GM13977 (cell line): Measurements from ENCODE around the gene CFAP92.

Source experiments
- DNase-seq: peaks from one replicate; pipeline ENCODE4 v3.0.0; 2012; ENCODE audit warnings: low spot score
- CTCF ChIP-seq: IDR thresholded peaks from 2 replicates; pipeline ENCODE4 v1.5.1; 2012; ENCODE audit warnings: mild to moderate bottlenecking, control low read depth; ENCODE audit not compliant: insufficient read depth; ENCODE audit errors: extremely low read depth, missing control alignments
- in situ Hi-C: fragments of 300-500 bp; cut with MboI; formaldehyde crosslinking; loops from one replicate; pipeline ENCODE4 v1.12.0; 2022; ENCODE audit warnings: low sequenced_read_pairs, low pct_unique_long_range_greater_than_20kb, mixed read lengths, inconsistent platforms; ENCODE audit not compliant: unreplicated experiment

CFAP92 gene

GRCh38 chr3:129002573-129003569 lies 9.0 kb upstream of the CFAP92 start:
- in situ Hi-C loops = no loop called here
- DNase-seq = no peak
- no peak for TF ChIP-seq CTCF

- in situ Hi-C loops = no loop called here
- DNase-seq = no peak
- no peak for TF ChIP-seq CTCF
These were observed 8.1 kb upstream of the CFAP92 start for GRCh38 chr3:129001806-129002572.

- in situ Hi-C loops = no loop called here
- no peak for TF ChIP-seq CTCF
These were observed 7.4 kb upstream of the CFAP92 start, which contains the start of gene EFCC1 for GRCh38 chr3:129001101-129001805. Gene EFCC1, plus strand, starts transcription at chr3:129001304. Its CDS starts 325 bp downstream, at chr3:129001629.

GRCh38 chr3:129000742-129001100 lies 6.8 kb upstream of the CFAP92 start:
- TF ChIP-seq CTCF = no peak
- no peak for DNase-seq
- in situ Hi-C loops = no loop called here

More at GRCh38 chr3:129001101-129001805, 7.4 kb upstream of the CFAP92 start, which contains the start of gene EFCC1:
- DNase-seq = no peak

GRCh38 chr3:128999102-128999501 lies 5.2 kb upstream of the CFAP92 start:
- no peak for DNase-seq
- TF ChIP-seq CTCF = no peak
- in situ Hi-C loops = no loop called here

GRCh38 chr3:128998561-128998960 lies 4.7 kb upstream of the CFAP92 start:
- DNase-seq = no peak
- in situ Hi-C loops = no loop called here
- no peak for TF ChIP-seq CTCF
